ENCODE measurements around the gene FAM185A.

The FAM185A gene

DNA sequence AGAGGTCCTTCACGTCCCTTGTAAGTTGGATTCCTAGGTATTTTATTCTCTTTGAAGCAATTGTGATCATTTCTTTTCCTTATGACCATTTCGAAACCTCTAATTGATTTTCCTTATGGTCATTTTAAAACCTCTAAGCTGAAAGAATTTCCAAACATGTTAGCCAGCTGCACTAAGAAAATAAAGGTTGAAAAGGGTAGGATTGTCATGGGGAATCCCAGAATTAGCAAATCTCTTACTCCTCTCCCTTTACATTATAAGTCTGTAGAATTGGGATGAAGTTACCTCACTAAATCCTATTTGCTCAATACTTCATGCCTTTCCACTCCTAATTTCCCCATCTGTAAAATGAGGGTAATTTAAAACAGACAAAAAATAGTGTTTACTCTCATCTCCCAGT, 79.5 kb downstream of the FAM185A start:
- intact Hi-C loops (cut with DNase I; ENCODE audit: low total_unique reads), result no loop called here
- TF ChIP-seq, protein P1, sequence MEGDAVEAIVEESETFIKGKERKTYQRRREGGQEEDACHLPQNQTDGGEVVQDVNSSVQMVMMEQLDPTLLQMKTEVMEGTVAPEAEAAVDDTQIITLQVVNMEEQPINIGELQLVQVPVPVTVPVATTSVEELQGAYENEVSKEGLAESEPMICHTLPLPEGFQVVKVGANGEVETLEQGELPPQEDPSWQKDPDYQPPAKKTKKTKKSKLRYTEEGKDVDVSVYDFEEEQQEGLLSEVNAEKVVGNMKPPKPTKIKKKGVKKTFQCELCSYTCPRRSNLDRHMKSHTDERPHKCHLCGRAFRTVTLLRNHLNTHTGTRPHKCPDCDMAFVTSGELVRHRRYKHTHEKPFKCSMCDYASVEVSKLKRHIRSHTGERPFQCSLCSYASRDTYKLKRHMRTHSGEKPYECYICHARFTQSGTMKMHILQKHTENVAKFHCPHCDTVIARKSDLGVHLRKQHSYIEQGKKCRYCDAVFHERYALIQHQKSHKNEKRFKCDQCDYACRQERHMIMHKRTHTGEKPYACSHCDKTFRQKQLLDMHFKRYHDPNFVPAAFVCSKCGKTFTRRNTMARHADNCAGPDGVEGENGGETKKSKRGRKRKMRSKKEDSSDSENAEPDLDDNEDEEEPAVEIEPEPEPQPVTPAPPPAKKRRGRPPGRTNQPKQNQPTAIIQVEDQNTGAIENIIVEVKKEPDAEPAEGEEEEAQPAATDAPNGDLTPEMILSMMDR (IDR thresholded peaks at IDR 0.05), result no peak
- no peaks in the 10 kb centered on the region for H3K4me1 ChIP-seq
- H3K9me3 ChIP-seq, result no peaks in the 10 kb centered on the region
- DNase-seq, result no peak
- H3K36me3 ChIP-seq, result peaks cover 7 to 22% (median 10%) of the 10 kb centered on the region in 3 donors
- H3K27me3 ChIP-seq, result no peaks in the 10 kb centered on the region
- H3K27ac ChIP-seq, result no peak overlapping the region
- no peak overlapping the region for H3K4me3 ChIP-seq

DNA sequence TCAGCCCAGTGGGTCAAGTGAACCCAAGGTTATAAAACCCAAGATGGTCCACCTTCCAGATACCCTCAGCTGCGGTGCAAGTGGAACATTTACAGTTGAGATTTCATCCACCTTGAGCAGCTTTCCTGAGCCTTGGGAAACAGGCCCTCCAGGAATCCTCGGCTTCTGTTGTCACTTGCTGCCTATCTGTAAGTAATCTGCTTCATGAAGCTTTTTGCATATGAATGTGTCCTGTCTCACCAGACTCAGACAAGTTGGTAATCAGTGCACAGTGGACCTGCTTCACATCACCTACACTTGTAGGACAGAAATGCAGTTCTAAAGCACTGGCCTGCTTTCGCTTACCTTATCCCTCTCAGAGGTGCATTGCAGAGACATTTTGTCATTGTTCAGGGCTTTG, 80.3 kb downstream of the FAM185A start:
- H3K9me3 ChIP-seq, result no peaks in the 10 kb centered on the region
- H3K27me3 ChIP-seq, result no peaks in the 10 kb centered on the region
- intact Hi-C loops (cut with DNase I; ENCODE audit: low total_unique reads), result no loop called here
- peaks cover 7 to 22% (median 10%) of the 10 kb centered on the region in 3 donors for H3K36me3 ChIP-seq
- H3K4me1 ChIP-seq, result no peaks in the 10 kb centered on the region
- TF ChIP-seq, protein P1 (IDR thresholded peaks at IDR 0.05), result no peak
- no peak overlapping the region for H3K27ac ChIP-seq
- no peak overlapping the region for H3K4me3 ChIP-seq
- DNase-seq, result no peak

DNA sequence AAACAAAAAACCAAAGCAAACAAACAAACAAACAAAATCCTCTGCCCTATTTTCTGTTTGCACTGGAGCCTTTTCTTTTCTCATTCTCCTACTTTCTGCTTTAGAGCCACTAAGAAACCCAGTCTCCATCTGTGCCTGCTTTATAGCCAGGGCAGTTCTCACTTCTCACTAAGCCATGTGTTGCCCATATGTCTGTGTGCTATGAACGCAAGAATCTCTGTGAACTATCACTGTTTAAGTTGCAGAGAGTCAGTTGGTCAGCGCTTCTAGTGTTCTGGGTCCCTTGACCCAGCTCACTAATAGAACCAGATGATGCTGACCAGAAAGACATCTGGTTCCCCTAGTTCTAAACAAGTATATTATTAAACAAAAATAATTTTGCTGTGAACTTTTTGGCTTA, 81.4 kb downstream of the FAM185A start:
- DNase-seq, result no peak
- intact Hi-C loops (cut with DNase I; ENCODE audit: low total_unique reads), result no loop called here
- no peaks in the 10 kb centered on the region for H3K9me3 ChIP-seq
- no peaks in the 10 kb centered on the region for H3K4me1 ChIP-seq
- no peaks in the 10 kb centered on the region for H3K27me3 ChIP-seq
- no peak overlapping the region for H3K27ac ChIP-seq
- H3K36me3 ChIP-seq, result peaks cover 7 to 22% (median 10%) of the 10 kb centered on the region in 3 donors
- no peak overlapping the region for H3K4me3 ChIP-seq
- TF ChIP-seq, protein P1 (IDR thresholded peaks at IDR 0.05), result no peak

DNA sequence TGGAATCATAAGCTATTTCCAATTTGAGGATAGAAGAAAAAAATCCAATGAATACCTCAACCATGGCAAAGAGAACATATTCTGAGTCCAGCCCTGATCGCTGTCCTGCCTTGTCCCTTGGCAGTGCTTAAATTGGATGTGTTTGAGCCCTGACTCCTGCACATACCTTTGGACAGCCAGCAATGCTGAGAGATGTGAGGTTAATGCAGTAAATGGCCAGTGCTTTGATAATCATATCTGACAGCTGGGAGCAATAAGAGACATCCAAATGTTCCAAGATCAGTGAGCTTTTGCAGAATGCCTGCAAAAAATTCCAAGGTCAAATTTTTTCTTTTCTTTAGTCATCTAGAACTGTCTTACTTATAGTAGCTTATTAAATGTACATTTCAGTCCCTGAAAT, 83.9 kb downstream of the FAM185A start:
- no peaks in the 10 kb centered on the region for H3K9me3 ChIP-seq
- intact Hi-C loops (cut with DNase I; ENCODE audit: low total_unique reads), result no loop called here
- no peaks in the 10 kb centered on the region for H3K27me3 ChIP-seq
- H3K4me3 ChIP-seq, result no peak overlapping the region
- H3K36me3 ChIP-seq, result peaks cover 4 to 14% (median 7%) of the 10 kb centered on the region in 3 donors
- no peak for DNase-seq
- no peak overlapping the region for H3K27ac ChIP-seq
- TF ChIP-seq, protein P1 (IDR thresholded peaks at IDR 0.05), result no peak
- H3K4me1 ChIP-seq, result peaks cover 0 to 15% (median 14%) of the 10 kb centered on the region in 4 donors

DNA sequence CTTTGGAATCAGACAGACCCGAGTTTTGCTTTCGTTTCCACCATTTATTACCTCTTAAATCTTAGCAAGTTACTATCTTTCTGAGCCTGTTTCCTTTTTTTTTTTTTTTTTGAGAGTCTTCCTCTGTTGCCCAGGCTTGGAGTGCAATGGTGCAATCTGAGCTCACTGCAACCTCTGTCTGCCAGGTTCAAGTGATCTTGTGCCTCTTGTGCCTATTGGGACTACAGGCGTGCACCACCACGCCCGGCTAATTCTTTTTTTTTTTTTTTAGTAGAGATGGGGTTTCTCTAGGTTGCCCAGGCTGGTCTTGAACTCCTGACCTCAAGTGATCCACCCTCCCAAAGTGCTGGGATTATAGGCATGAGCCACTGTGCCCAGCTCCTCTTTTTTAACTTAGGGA, 84.5 kb downstream of the FAM185A start:
- TF ChIP-seq, protein P1 (IDR thresholded peaks at IDR 0.05), result no peak
- no peaks in the 10 kb centered on the region for H3K9me3 ChIP-seq
- peaks cover 0 to 15% (median 14%) of the 10 kb centered on the region in 4 donors for H3K4me1 ChIP-seq
- intact Hi-C loops (cut with DNase I; ENCODE audit: low total_unique reads), result no loop called here
- no peak overlapping the region for H3K27ac ChIP-seq
- peaks cover 4 to 14% (median 7%) of the 10 kb centered on the region in 3 donors for H3K36me3 ChIP-seq
- DNase-seq, result no peak
- H3K4me3 ChIP-seq, result no peak overlapping the region
- H3K27me3 ChIP-seq, result no peaks in the 10 kb centered on the region

DNA sequence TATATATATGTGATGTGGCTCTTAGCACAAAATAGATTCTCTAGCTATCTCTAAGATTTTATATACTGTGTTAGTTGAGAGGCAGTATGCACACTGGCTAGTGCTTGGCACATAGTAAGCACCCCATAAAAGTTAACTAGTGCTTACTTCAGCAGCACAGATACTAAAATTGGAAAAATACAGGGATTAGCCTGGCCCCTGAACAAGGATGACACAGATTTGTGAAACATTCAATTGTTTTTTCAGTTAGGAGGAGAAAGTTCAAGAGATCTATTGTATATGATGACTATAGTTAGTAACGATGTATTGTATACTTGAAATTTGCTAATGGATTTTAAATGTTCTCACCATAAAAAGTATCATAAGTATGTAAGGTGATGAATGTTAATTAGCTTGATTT, 85.7 kb downstream of the FAM185A start:
- no peak overlapping the region for H3K27ac ChIP-seq

More for the DNA sequence above, 85.7 kb downstream of the FAM185A start:
- Histone ChIP-seq H3K27me3 (no peaks in the 10 kb centered on the region), H3K4me1 (peaks cover 0 to 15% (median 14%) of the 10 kb centered on the region in 4 donors), H3K36me3 (peaks cover 1 to 5% (median 4%) of the 10 kb centered on the region in 3 donors), H3K4me3 (no peak overlapping the region), H3K9me3 (no peaks in the 10 kb centered on the region)
- DNase-seq, result no peak
- intact Hi-C loops (cut with DNase I; ENCODE audit: low total_unique reads), result no loop called here
- TF ChIP-seq, protein P1 (IDR thresholded peaks at IDR 0.05), result no peak

Data from tibial artery (tissue), 4 donors.